HG03103 (cell line): ENCODE results near the gene SP8.
A peak's percentile ranks its signal among the peaks of the same experiment; 100 is the strongest.
"Not testable (repeated sequence)": the region's sequence is repeated elsewhere in the genome, so short reads cannot be mapped to it uniquely, and the experiment has no call there.

Experiments
- ATAC-seq: cut with Tn5 transposase; IDR thresholded peaks from one replicate; pipeline ENCODE4 v1.9.1; 2021; ENCODE audit warnings: low read depth; ENCODE audit not compliant: unreplicated experiment

Gene SP8

DNA sequence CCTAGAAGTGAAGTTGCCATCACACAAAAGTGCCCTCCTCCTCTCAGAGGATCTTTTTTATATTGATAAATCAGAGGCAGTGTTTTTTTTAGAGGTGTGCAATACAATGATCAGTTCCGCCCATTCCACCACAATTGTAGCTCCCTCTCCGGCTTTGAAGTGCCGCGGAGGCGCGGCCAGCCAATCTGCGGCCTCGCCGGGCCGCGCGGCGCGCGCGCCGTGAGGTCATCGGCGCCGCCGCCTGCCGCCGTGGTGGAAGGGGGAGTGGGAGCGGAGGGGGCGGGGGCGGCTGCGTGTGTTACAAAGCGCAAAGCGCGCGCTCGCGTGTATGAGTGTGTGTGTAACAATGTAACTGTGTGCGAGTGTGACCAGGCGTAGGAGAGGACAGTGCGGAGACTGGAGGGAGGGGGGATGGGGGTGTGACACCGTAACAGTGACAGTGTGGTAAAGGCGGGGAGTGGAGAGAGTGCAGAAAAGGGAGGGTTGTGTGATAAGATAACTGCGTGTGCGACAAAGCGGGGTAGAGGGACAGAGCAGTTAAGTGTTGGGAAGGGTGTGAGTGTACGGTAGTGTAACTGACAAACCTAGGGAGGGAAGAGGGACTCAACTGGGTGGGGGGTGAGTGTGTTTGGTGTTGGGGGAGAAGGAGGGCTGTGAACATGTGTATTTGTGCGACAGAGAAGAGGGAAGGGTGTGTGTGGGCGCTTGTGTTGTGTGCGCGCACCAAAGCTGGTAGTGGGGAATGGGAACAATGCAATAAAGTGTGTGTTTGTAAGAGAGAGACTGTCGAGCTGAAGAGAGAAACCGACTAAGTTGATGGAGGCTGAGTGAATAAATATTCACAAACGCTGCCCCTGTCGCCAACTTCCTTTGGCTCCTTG lies at the start of gene SP8:
SP8 (minus strand) TSS at position 108 of the 881 bp plus-strand sequence; CDS start at position 20, 88 bp downstream.
- no peak for ATAC-seq

DNA sequence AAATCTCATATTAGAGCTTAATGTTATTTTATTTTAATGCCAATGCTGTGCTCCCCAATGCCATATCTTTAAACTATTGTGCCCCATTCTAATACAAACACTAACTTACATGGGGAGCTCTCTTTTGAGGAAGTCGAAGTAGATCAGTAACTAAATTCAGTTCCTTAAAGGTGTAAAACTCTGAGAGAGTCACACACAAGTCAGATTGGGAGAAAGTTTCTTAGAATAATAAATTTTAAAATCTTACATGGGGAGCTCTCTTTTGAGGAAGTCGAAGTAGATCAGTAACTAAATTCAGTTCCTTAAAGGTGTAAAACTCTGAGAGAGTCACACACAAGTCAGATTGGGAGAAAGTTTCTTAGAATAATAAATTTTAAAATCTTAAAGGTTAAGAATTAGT lies 49.7 kb upstream of the SP8 start:
- peak; percentile 50 for ATAC-seq

DNA sequence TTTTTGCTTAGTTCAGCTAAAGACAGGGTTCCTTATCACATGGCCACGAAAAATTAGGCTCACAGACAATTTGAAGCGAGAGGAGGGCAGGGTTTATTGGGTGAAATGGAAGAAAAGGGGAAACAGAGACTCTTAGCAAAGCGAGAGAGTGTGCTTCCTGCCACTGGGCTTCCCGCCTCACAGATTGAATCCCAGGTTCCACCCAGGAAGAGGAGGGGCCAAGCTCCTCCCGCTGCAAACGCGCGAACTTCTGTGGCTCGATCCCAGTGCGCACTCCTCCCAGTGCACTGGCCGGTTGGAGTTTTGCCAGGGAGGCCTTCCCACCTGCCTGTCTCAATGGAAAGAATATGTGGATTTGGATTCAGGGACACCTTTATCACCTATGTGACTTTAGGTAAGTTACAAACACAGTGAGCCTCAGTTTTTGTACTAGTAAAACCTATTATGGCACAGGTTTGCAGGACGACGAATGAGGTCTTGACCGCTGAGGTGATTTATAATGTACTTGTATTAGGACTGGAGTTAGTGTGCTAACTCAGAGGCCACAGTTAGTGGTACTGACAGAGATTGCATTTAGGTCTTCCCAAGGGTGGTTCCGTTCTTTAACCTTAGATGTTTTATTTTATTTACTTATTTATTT lies 48.5 kb upstream of the SP8 start:
- ATAC-seq, result no peak

GRCh38 chr7:20834656-20835055 lies 48.0 kb upstream of the SP8 start:
- no peak for ATAC-seq

- no peak for ATAC-seq
Measured at GRCh38 chr7:20831956-20832355, 45.3 kb upstream of the SP8 start.

DNA sequence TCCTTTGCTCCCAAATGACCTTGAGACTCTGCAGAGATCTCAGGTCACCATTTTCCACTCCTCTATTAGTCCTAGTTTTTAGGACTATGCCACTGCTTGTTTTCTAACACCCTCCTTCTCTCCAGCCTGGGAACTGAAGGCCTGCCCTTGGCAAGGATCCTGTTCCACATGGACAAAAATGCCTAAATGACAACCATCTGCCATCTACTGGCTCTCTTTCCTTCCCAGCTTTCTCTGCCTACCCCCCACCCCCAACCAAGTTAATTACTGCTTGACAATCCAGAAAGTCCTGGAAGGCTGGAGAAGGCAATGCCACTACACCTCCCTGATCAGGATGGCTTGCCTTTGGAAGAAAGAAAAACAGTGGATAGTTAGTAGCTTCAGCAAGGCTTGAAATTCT lies 44.8 kb upstream of the SP8 start:
- ATAC-seq, result no peak

DNA sequence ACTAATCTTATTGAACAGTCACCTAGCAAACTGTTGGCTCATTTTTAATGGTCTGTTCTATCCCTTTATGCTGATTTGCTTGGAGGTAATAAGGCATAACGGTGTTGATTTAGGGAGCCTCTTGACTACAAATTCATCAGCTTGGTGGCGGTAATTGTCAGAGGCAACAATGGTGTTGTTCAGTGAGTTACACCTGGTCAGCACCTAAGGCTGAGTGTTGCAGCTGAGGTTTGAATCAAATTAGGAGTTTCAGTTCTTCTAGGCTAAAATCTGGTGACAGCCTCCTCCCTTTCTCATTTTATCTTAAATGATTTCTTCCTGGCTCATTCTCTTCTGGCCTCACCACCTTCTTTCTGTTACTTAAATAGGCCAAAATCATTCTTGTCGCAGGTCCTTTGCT lies 42.3 kb upstream of the SP8 start:
- ATAC-seq, result no peak

GRCh38 chr7:20827172-20827571 lies 40.5 kb upstream of the SP8 start:
- ATAC-seq, result no peak

GRCh38 chr7:20826243-20826642 lies 39.6 kb upstream of the SP8 start:
- ATAC-seq, result no peak

- ATAC-seq, result no peak
Measured at GRCh38 chr7:20825555-20825954, 38.9 kb upstream of the SP8 start.

GRCh38 chr7:20821390-20821789 lies 34.7 kb upstream of the SP8 start:
- not testable (repeated sequence) for ATAC-seq

- no peak for ATAC-seq
Measured at GRCh38 chr7:20816372-20816959, 29.8 kb upstream of the SP8 start.

DNA sequence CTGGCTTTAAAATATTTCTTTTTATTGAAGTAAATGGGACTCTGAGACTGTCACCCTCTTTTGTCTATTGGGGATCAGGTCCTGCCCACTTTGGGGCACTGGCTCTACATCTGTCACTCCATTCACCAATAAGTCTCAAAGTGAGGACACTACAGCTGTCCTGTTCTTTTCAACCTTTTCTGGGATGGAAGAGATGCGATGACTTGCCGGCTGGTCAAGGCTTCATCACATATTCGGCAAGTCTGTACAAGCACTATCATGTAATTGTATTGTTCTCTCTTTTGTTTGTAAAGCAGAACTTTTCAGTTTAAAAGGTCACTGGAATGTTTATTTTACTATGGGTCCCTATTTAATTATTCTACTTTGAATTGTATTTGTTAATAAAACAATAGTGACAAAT lies 17.7 kb upstream of the SP8 start:
- ATAC-seq, result no peak

DNA sequence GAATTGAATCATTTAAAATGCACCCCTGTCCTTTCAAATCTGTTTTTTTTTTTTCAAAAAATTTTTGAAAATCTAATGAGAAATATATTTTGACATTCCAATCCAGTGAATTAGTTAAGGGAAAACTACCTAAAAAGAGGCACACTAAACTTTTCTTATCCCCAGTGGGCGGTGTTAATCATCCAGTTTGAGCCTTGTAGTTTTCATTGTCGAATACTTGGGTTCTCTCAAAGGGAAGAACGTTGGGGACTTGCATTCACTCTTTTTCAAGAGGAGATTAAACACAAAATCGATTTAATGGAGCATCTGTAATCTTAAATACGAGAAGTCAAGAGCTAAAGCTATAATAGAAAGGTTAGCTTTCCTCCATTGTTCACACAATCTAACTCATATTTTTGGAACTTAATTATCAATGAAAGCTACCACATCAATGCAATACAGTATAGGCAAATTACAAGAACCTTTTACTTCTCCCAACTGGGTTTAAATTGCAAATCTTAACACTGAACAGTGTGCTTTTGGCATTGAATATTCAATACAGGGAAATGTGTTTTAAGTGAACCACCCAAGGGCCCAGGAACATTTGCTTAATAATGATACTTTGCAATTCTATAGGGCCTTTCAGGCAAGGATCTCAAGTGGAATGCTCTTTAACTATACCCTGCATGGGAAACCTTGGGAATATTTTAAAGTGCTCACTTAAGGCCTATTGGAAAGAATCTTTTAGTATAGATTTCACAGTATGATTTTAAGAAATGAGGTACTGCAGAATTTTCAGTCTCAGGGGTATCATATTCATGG lies 13.1 kb upstream of the SP8 start:
- no peak for ATAC-seq

DNA sequence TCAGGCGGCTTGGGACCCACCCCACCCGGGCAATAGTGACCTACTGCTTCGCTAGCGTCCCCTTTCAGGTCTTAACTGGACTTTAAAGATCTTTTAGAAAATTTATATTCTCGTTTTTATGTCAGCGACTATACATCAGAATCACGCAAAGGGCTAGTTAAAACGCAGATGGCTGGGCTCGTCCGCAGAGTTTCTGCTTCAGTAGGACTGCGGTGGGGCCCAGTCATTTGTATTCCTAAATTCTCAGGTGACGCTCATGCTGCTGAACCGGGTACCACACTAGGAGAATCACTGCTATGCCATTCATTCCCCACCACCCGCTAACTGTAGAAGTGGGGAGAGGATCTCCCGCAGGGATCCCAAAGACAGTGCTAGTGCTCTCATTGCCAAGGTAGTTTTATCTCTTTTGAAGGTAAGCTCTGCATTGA lies 12.0 kb upstream of the SP8 start:
- ATAC-seq, result no peak

DNA sequence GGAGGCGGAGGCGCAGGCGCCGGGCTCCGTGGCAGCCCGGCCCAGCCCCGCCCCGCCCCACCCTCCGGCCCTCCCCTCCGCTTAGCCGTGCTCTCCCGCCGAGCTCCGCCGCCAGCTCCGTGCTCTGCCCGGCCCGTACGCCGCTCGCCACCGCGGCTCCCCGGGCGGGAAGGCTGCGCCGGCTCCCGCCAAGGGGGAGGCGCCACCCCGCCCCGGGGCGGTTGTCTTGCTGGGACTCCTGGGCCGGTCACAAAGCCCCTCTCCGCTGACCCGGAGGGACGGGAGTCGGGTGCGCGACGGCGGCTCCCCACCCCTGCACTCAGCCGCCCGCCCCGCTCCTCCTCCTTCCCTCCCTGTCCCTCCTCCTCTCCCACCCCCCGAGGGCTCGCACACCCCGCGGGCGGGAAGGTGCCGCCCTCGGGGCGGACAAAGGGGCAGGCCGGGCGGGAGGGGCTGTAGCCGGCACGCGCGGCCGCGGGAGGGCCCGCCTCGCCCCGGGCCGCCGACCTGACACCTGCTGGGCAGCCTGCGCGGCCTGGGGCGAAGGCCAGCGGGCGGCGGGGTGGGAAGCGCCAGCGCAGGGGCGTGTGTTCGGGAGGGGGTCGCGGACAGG lies 11.5 kb upstream of the SP8 start:
- ATAC-seq, result peak; percentile 77

DNA sequence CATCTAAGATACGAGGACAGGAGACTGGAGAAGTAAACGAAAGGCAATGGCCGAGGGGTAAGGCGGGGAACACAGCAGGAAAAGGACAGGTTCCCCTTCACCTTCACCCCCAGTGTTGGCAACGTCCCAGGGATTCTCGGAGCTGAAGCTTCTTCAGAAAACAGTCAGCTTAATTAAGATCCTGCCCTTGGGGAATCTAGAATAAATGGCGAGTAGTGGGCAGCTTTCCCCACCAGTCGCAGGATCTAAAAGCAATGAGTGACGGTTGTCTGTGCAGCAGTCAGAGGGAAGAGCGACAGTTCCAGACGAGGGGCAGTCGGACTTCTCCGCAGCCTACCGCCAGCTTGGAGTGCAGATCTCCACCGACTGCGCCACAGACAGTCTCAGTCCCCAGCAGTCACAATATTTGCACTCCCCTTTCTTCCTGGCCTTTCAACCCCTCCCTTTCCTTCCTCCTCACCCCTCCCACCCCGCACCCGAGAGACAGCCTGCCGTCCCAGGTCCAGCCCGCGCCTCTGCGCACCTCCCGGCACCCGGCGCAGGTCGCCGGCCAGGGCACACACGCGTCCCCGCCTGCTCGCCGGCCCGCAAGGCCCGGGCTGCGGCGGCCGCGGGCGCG lies 10.9 kb upstream of the SP8 start:
- peak; percentile 56 for ATAC-seq

GRCh38 chr7:20797042-20797461 lies 10.4 kb upstream of the SP8 start:
- no peak for ATAC-seq

DNA sequence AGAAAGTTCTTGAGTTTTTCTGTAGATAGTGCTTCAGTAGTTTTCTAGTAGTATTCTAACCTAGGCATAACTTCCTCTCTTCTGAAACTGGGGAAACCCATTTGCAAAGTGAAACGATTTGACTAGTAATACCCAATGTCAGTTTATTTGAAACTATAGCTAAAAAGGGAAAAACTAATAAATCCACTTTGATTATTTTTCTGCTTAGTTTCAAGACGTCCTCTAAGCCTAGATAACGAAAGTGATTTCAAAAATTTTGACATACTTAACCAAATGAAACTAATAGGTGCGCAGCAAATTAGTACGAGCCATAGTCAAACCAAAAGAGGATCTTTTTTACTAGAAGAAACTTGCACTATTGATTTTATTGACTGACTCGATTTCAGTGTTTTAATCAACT lies 9.8 kb upstream of the SP8 start:
- no peak for ATAC-seq

DNA sequence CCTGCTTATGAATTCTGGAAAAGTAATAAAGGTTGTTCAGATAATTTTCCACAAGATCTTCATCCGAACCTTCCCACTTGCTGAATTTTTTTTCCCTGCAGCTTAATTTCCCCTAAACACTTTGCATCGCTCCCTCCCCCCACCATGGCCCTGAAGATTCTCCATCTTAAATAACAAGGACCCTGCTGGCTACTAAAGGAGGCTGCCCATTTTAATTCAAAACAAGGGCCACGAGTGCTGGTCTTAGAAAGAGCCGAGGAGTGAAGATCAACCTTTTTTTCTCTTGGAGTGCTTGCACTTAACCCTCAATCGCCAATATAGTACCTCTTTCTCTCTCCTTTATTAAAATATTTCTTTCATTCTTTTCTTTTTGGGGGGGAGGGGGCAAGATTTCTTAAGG lies 9.2 kb upstream of the SP8 start:
- no peak for ATAC-seq
